ENCODE results near the gene JADE3. TPM values are rescaled to one million over a fixed set of nuclear protein-coding genes. Genes with fewer than 3 reads are reported as not detected.

Gene JADE3
- total RNA-seq, 1 donor from 2014 or later, result 6.3 TPM

- intact Hi-C loops (cut with micrococcal nuclease), result loop anchor here (10.0 kb wide), 1 partner anchor 49 kb away; no protein-coding TSS in a partner anchor
- H3K4me1 ChIP-seq, result peaks cover 25% of the 10 kb centered on the region
- no peaks in the 10 kb centered on the region for H3K36me3 ChIP-seq
- no peak for DNase-seq
- no peak overlapping the region for H3K4me3 ChIP-seq
- no peak for TF ChIP-seq CTCF (IDR thresholded peaks at IDR 0.05; ENCODE audit: borderline replicate concordance)
- peaks cover 6% of the 10 kb centered on the region for H3K9me3 ChIP-seq (replicated peaks)
- H3K27me3 ChIP-seq (ENCODE audit: low read depth), result no peaks in the 10 kb centered on the region
- no peak overlapping the region for H3K27ac ChIP-seq (replicated peaks)
Observed at GRCh38 chrX:46916273-46916672, 4.1 kb downstream of the JADE3 start.

GRCh38 chrX:46917622-46918021 is 5.4 kb downstream of the JADE3 start:
- Histone ChIP-seq H3K4me3 (no peak overlapping the region), H3K4me1 (peaks cover 25% of the 10 kb centered on the region), H3K36me3 (no peaks in the 10 kb centered on the region), H3K27ac (replicated peaks) (no peak overlapping the region), H3K27me3 (ENCODE audit: low read depth) (no peaks in the 10 kb centered on the region), H3K9me3 (replicated peaks) (peaks cover 6% of the 10 kb centered on the region)
- no peak for TF ChIP-seq CTCF (IDR thresholded peaks at IDR 0.05; ENCODE audit: borderline replicate concordance)
- intact Hi-C loops (cut with micrococcal nuclease), result loop anchor here (10.0 kb wide), 1 partner anchor 47 kb away; no protein-coding TSS in a partner anchor
- DNase-seq, result no peak

GRCh38 chrX:46918434-46918833 is 6.2 kb downstream of the JADE3 start:
- Histone ChIP-seq H3K36me3 (no peaks in the 10 kb centered on the region), H3K4me3 (no peak overlapping the region), H3K27me3 (ENCODE audit: low read depth) (no peaks in the 10 kb centered on the region), H3K9me3 (replicated peaks) (peaks cover 6% of the 10 kb centered on the region), H3K27ac (replicated peaks) (no peak overlapping the region), H3K4me1 (peaks cover 20% of the 10 kb centered on the region)
- intact Hi-C loops (cut with micrococcal nuclease), result loop anchor here (10.0 kb wide), 1 partner anchor 46 kb away; no protein-coding TSS in a partner anchor
- no peak for TF ChIP-seq CTCF (IDR thresholded peaks at IDR 0.05; ENCODE audit: borderline replicate concordance)
- no peak for DNase-seq

- no peak overlapping the region for H3K4me3 ChIP-seq
- no peaks in the 10 kb centered on the region for H3K27me3 ChIP-seq (ENCODE audit: low read depth)
- H3K36me3 ChIP-seq, result no peaks in the 10 kb centered on the region
- H3K4me1 ChIP-seq, result peaks cover 2% of the 10 kb centered on the region
- TF ChIP-seq CTCF (IDR thresholded peaks at IDR 0.05; ENCODE audit: borderline replicate concordance), result no peak
- no peak for DNase-seq
- peaks cover 6% of the 10 kb centered on the region for H3K9me3 ChIP-seq (replicated peaks)
- no peak overlapping the region for H3K27ac ChIP-seq (replicated peaks)
- intact Hi-C loops (cut with micrococcal nuclease), result no loop called here
Observed at GRCh38 chrX:46920235-46920634, 8.0 kb downstream of the JADE3 start.

GRCh38 chrX:46922611-46923010 is 10.4 kb downstream of the JADE3 start:
- no peaks in the 10 kb centered on the region for H3K36me3 ChIP-seq
- no peak for TF ChIP-seq CTCF (IDR thresholded peaks at IDR 0.05; ENCODE audit: borderline replicate concordance)
- peaks cover 6% of the 10 kb centered on the region for H3K9me3 ChIP-seq (replicated peaks)
- no peak for DNase-seq
- no peak overlapping the region for H3K27ac ChIP-seq (replicated peaks)
- intact Hi-C loops (cut with micrococcal nuclease), result no loop called here
- no peaks in the 10 kb centered on the region for H3K4me1 ChIP-seq
- no peak overlapping the region for H3K4me3 ChIP-seq
- H3K27me3 ChIP-seq (ENCODE audit: low read depth), result no peaks in the 10 kb centered on the region

Measured in left ventricle myocardium inferior (tissue), 1 donor.